HG03558 (cell line): Measurements from ENCODE around the gene DIRAS1.

ENCODE experiments used
- ATAC-seq: cut with Tn5 transposase; IDR thresholded peaks from one replicate; pipeline ENCODE4 v1.9.1; 2021; ENCODE audit warnings: moderate number of reproducible peaks; ENCODE audit not compliant: unreplicated experiment; ENCODE audit errors: extremely low read depth

DIRAS1 gene

DNA sequence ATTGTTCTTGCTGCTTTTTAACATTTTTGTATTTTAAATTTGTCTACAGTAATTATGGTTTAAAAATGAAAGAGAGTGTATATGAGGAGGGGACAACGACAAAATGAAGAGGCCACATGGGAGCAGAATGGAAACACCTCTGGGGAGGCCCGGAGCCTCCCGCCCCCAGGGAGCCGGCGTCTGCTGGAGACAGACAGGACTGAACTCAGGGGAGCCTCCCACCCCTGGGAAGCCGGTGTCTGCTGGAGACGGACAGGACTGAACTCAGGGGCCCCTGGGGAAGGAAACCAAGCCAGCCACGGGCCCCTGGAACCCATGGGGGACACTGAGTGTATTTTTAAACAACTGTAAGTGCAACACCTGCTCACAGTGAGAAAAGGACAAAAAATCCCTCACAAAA is 35.3 kb upstream of the DIRAS1 start:
- no peak for ATAC-seq

DNA sequence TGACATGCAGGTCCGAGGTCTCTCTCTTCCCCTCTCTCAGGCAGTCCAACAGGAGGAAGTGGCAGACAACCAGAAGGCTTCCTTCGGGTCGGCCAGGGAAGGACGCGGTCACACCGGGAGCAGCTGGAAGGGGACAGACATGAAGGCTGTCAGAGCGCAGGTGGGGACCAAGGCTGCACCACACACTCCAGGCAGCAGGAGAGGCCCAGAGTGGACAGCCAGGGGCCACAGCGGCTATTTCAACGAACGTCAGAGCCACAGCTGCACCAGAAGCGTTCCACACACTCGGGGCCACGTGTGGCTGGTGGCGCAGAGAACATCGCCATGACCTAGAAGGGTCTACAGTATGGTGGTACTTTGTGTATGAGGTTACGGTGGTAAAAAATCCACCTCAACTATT is 34.6 kb upstream of the DIRAS1 start:
- no peak for ATAC-seq

DNA sequence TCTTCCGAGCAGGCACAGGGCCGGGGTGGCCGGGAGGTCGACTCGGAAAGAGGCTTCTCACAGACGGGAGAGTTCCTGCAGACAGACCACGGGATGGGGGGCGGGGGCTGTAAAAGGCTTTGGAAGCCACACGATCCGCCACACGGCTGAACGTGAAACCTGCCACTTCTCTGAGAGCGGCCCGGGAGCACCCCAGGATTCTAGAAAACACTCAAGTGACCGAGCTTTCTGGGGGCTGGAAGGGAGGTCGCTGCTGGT is 34.2 kb upstream of the DIRAS1 start:
- ATAC-seq = no peak

DNA sequence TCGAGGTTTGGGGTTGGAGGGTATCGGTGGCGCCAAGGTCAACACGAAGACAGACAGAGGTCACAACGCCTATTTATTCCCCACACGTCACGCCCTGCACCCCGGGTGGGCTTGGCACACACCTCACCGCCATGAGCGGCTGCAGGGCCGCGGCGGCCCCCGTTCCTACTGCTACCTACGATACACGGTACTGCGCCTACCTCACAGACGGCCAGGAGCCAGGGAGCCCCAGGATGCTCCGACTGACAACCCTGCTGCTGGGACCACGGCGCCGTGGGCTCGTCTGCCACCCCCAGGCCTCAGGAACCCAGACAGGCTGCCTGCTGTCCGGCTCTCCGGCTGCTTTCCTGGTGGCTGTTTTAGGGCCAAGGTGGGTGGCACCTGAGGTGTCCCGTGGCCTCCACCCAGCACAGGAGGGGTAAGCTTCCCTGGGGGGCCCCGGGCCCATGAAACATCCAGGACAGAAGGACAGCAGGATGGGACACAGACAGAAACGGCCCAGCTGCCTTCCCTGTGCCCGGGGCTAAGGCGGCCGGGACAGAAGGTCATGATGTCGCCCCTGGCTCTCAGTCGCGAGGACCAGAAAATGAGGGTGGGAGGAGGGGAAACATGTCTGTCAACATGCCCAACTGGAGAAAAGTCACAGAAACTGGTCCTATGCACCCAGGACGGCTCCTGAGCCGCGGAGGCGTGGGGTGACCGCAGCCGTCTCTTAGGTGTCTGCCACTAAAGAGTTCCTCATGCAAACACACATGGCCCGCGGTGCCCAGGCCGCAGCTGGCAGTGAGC is 33.7 kb upstream of the DIRAS1 start:
- ATAC-seq = no peak

GRCh38 chr19:2751438-2751830 is 30.3 kb upstream of the DIRAS1 start:
- ATAC-seq = no peak

DNA sequence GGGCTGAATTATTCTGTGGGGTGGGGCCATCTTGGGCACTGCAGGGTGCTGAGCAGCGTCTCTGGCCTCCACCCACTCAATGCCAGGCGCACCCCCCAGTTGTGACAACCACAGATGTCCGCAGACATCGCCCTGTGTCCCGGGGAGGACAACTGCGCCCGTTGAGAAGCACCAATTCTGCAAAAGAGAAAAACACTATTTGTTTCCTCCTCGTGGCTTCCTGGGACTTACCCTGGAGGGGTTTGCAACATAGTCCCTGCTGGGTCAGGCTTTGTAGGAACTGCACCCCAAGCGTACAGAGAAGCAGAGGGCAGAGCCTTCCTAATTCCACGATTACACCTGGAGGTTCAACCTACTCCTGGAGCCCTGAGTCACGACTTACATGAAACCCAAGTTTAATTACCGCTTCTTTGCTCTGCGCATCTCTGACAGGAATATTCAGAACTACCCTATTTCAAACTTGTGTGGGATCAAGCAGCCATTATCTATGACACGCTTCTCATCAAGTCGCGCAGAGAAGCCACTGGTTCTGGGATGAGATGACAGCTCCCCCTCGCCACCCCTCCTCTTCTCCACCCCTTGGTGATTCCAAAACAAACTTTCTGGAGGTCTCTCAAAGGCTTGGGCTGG is 29.8 kb upstream of the DIRAS1 start:
- no peak for ATAC-seq

DNA sequence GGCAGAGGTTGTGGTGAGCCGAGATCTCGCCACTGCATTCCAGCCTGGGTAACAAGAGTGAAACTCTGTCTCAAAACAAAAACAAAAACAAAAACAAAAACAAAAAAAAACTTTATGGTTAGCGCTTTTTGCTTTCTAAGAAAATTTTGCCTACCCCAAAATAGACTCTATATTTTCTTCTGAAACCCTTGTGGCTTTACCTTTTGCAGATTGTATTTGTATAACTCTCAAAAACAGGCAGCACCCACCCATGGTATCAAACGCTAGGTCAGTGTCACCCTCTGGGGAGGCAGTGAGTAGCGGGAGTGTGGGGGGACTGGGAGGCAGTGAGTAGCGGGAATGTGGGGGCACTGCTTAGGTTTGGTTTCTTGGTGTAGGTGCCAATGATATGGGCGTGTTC is 26.2 kb upstream of the DIRAS1 start:
- no peak for ATAC-seq

DNA sequence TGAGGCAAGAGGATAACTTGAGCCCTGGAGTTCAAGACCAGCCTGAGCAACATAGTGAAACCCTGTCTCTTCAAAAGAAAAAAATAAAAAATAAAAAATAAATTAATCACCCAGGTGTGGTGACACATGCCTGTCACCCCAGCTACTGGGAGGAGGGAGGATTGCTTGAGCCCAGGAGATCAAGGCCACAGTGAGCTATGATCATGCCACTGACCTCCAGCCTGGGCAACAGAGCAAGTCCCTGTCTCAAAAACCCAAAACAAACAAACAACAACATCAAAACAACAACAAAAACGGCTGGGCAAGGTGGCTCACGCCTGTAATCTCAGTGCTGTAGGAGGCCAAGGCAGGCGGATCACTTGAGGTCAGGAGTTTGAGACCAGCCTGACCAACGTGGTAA is 22.9 kb upstream of the DIRAS1 start:
- ATAC-seq = no peak

DNA sequence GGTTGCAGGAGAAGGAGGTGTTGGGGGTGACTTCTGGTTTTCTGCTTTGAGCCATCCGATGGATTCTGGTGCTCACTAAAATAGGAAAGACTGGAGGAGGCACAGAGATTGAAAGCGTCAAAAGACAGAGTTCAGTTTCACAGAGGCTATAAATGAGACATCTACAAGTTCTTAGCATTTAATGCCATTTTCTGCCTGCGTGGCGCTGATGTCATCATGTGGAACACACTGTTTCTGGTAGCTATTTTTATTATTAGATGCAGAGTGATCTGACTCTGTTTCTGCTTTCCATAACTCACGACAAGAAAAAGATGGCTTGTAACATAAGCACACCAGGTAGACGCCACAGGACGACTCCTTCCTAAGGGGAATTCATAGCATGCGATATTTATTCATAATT is 21.9 kb upstream of the DIRAS1 start:
- no peak for ATAC-seq

DNA sequence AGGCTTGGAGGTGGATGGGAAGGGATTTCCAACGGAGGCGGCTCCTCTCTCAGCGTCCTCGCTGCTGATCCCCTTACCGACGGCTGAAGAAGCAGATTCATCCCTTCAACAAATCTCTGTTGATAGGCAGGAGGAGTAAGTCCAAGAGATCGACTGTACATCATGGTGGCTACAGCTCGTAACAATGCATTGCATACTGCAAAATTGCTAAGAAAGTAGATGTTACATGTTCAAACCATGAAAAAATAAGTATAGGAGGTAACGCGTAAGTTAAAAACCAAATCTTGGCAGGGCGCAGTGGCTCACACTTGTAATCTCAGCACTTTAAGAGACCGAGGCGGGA is 19.1 kb upstream of the DIRAS1 start:
- ATAC-seq = no peak

- no peak for ATAC-seq
Measured at GRCh38 chr19:2739602-2740313, 18.6 kb upstream of the DIRAS1 start, which contains the start of gene SLC39A3. Gene SLC39A3 (minus strand): TSS chr19:2740017. CDS start chr19:2737257, 2,760 bp downstream.

DNA sequence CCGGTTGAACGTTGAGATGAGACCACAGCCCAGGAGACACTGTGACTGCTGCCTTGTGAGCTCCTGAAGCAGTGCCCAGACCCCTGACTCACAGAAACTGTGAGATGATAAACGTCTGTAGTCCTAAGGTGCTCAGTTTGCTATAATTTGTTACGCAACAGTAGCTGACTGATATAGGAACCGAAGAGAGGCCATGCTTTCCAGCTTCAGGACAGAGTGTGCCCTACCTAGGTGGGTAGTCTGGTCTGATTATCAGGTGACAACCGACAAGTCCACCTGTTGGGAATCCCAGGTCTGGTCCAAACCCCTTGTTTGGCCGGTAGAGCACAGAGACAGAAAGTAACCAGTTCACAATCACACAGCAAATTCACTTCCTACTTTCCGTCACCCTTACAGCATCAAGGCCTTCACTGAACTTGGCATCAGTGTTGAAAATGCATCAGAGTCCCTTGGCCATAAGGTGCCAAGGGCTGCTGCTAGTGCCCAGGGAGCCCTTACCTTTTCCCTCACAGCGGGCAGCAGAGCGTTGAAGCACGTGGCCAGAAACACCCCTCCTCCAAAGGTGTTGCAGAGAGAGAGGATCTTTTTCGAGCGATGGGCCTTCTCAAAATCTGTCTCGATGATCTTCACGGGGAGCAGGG is 15.5 kb upstream of the DIRAS1 start:
- no peak for ATAC-seq

DNA sequence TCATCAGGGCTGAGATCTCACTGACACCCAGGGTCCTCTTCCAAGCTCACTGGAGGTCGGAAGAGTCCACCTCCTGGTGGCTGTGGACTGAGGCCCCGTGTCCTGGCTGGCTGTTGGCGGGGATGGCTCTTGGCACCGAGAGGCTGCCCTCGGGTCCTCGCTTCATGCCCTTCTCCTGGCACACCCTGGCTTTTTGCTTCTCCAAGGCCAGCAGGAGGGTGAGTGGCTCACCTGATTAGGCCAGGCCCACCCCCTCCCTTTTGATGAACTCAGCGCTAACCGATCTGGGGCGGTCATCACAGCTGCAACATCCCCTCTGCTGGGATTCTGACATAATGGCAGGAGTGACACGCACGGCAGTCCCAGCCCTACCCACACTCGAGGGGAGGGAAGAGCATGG is 14.2 kb upstream of the DIRAS1 start:
- no peak for ATAC-seq

DNA sequence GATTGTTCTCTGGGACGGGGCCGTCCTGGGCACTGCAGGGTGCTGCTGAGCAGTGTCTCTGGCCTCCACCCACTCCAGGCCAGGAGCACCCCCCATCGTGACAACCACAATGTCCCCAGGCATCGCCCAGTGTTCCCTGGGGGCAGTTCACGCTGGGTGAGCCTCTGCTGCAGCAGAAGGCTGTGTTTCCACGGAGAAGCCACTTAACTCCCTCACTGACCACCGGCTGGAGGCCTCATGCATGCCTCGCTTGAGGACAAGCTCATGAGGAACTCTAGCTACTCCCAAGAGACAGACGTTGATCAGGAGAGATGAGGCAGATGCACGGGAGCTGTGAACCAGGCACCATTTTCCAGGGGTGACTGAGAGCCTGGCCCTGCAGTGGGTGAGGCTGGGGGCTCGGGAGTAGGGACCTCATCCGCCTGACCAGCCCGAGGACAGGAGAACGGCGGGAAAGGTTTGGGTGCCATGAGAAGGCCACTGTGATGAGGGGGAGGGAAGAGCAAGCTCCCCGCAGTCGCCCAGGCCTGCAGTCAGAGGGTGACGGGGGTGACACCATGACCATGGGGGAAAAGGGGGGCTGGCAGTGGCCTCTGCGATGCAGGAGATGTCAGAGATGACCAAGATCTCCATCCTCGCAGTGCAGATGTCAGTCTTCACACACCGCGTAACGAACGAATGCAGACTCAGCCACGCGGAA is 13.6 kb upstream of the DIRAS1 start:
- ATAC-seq = no peak

- ATAC-seq = no peak
Measured at GRCh38 chr19:2733930-2734588, 12.9 kb upstream of the DIRAS1 start.

GRCh38 chr19:2732883-2733282 is 11.7 kb upstream of the DIRAS1 start:
- no peak for ATAC-seq

DNA sequence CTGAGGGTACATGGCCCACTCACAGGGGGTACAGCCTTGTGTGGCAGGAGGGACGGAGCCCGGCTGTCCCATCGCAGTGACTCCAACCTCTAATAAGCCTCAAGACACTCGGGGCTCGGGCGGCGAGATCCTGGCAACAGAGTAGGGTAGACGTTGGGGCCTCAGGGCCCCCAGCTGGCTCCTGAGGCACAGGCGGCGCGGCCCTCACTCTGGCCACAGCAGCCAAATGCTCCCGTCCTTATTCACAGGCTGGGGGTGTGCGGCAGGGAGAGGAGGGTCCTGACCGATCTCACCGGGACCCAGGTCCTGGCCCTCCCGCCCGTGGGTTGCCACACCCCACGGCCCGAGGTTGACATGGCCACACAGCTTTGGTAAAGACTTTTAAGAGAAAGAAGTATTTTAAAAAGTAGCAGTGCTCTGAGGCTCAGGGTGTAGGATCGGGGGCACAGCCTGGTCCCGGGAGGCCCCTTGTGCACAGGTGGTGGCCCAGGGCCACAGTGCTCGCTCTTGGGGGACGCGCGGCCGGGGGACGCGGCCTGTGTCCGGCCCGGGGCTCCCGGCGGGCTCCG is 11.1 kb upstream of the DIRAS1 start:
- ATAC-seq = no peak

DNA sequence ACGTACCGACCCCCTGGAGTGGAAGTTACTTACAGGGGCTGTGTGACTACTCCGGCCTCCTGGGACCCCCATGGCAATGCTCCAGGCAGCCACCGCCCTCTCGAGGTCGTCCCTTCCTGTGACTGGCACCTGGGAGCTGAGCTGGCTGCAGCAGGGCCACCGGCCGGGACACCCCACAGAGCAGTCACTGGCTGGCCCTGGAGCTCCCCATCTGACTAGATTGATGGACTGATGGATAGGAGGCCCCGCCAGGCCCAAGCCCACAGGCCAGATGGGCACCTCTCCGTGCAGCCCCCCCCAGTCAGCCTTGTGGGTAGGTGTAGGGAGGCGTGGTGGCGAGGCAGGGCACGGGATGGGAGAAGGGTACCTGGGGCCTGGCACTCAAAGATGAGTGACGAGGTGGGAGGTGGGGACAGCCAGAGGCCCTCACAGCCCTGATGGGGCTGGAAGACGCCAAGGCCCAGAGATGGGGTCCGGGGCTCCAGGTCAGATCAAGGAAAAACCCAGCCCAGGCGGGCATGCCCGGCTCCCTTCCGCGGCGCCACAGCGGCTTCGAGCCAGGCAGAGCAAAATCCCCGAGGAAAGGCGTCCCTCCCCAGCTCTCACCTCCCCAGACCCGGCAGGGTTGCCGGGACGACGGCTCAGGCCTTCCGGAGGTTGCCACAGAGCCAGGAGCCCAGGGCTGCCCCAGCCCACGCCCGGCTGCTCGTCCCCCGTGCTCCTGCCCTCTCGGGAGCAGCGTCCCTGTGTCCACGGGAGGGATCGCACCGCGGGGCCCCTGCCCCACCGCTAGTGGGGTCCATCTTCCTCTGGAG is 10.2 kb upstream of the DIRAS1 start:
- ATAC-seq = no peak
